Transverse colon (tissue), 4 donors: ENCODE data around the gene TPO.

Experiments
- POLR2A ChIP-seq: fragments of 450-650 bp; IDR thresholded peaks from one replicate; pipeline ENCODE4 v1.6.1; 2016; ENCODE audit warnings: antibody characterized with exemption, mild to moderate bottlenecking, moderate library complexity
- POLR2AphosphoS5 ChIP-seq, 3 donors: sonication (generic); formaldehyde crosslinking; IDR thresholded peaks; one replicate each; pipeline ENCODE4 v1.6.1; 2016; ENCODE audit warnings: antibody characterized with exemption in 3 of 3
- TF ChIP-seq, protein P1 (sequence below), 5 experiments: fragments of 200-600 bp in 3 of 5; fragments of 450-650 bp in 2 of 5; sonication (generic) in 3 of 5; IDR thresholded peaks; 1 replicate in 2 of 5; 2 replicates in 3 of 5; pipeline ENCODE4 v1.5.1; 2016 to 2017; ENCODE audit warnings: antibody characterized with exemption in 5 of 5, inconsistent platforms in 3 of 5, mild to moderate bottlenecking in 2 of 5, moderate library complexity in 1 of 5

DNA sequence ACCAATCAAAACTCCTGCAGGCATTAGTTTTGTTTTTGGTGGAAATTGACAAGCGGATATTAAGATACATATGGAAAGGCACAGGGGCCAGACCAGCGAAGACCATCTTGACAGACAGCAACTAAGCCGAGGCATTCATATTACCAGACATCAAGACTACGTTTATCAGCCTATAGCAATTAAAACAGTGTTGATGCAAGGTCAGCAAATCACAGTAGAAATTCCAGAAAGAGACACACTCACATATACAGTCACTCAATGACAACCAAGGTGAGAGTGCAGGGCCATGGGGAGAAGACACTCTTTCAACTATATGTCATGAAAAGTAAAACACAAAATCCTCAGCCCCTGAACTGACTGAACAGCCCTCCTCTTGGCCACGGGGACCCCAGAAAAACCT lies 164.6 kb downstream of the TPO start:
- no peak for TF ChIP-seq POLR2AphosphoS5 (IDR thresholded peaks at IDR 0.05)
- TF ChIP-seq, protein P1, sequence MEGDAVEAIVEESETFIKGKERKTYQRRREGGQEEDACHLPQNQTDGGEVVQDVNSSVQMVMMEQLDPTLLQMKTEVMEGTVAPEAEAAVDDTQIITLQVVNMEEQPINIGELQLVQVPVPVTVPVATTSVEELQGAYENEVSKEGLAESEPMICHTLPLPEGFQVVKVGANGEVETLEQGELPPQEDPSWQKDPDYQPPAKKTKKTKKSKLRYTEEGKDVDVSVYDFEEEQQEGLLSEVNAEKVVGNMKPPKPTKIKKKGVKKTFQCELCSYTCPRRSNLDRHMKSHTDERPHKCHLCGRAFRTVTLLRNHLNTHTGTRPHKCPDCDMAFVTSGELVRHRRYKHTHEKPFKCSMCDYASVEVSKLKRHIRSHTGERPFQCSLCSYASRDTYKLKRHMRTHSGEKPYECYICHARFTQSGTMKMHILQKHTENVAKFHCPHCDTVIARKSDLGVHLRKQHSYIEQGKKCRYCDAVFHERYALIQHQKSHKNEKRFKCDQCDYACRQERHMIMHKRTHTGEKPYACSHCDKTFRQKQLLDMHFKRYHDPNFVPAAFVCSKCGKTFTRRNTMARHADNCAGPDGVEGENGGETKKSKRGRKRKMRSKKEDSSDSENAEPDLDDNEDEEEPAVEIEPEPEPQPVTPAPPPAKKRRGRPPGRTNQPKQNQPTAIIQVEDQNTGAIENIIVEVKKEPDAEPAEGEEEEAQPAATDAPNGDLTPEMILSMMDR (IDR thresholded peaks at IDR 0.05) = no peak
- TF ChIP-seq POLR2A = no peak
